ENCODE results near the gene IFNA14.
"Not testable (repeated sequence)": the region's sequence is repeated elsewhere in the genome, so short reads cannot be mapped to it uniquely, and the experiment has no call there.

Gene IFNA14

DNA sequence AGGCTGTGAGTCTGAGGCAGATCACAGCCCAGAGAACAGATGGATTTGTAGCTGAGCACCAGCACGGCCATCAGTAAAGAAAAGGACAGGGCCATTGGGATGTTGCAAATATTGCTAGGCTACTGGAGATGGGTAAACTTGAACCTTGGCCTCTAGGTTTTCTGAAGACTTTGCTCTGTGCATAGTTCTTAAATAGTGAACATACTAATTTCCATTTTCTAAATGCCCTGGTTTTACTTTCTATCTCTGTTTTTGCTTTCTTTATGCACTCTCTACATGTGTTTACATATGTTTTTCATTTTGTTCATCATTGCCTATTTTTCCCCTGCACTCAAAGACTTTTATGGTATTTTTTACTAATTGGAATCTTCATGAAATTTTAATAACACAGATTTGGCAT is 22.6 kb downstream of the IFNA14 start, which contains the start of gene IFNA16:
Gene IFNA16 (minus strand): TSS at position 101 of the 400 bp plus-strand sequence. CDS start 6 bp downstream, at position 95.
- not testable (repeated sequence) for DNase-seq

DNA sequence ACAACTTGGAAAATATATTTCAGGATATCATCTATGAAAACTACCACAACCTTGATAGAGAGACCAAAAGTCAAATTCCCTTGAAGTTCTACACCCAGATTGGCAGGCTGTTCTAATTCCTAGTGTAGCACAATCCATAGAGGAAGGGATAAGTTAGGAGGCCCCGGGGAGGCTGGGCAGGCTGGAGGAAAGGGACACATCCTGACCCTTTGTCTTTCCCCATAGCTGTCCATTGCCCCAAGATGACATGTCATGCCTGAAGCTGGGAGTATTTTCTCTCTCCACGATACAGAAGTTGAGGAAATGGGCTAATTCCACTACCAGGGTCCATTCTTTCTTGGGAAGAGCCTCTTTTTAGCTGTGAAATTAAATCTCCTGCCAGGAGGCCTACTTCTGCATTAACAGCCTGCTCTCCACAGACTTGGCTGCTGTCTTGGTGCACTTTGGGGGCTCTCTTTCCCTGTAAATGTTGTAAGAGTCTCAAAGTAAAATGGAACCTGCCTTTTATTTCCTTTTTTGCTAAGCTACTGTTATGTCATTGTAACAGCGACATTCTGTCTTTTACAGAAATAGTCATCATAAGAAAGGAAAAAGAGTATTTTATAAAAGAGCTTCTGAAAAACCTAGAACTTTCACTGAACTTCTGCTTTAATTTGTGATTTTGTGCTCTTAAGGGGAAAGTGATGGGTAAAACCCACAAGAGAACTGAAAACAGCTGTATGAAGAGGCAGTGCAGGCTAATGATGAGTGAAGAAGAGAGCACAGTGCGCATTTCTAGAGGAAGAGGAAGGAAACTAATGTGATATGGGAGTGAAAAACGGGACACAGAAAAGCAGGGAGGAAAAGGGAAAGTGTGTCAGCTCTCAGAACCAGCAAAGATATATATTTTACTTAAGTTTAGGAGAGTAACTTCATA is 26.1 kb downstream of the IFNA14 start:
- not testable (repeated sequence) for DNase-seq

DNA sequence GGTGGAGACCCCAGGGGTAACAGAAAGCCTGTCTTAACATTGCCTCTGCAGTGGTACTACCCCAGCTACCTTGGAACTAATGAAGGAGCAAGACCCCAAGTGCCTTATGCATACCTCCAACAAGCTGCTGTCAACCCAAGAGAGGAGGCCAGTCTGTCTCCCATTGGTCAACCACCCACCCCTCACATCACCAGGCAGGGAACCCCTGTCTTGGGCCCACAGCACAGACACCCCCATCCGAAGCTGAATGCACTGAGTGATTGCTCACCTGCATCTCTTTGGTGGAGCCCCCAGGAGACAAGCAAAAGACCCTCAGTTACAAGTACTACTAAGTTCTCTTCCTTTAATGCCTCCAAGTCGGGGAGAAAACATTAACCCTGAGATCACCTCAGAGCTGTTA is 27.6 kb downstream of the IFNA14 start:
- not testable (repeated sequence) for DNase-seq

DNA sequence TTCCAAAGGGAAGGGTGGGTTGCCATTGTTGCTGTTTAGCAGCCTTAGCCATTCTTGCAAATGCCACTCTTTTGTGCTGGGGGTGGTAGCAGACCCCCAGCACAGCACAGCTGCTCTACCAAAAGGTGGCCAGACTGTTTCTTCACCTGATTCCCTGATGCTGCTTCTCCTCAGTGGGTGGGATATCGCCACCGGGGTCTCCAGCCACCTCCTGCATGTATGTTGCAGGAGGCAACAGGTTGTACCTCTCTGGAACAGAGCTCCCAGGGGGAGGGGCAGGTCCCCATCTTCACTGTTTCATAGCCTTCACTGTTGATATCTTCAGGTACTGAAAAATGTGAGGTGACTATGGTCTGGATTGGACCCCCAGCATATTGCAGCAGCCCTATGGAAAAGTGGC is 29.0 kb downstream of the IFNA14 start:
- DNase-seq, result not testable (repeated sequence)

DNA sequence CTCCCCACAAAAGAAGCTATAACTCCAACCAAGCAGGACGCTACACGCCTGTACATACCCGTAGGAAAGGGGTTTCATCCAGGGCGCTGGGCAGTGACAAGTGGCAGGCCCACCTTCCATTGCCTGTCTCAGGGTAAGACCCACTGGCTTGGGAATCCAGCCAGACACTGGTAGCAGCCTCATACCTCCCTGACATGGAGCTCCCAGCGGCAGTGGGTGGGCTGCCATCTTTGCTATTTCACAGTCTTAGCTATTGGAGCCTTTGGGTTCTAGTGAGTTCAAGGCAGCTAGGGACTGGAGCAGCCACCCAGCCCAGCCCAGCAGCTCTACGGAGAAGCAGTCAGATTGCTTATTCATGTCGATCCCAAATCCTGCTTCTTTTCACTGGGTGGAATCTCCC is 29.5 kb downstream of the IFNA14 start:
- no peak for DNase-seq

DNA sequence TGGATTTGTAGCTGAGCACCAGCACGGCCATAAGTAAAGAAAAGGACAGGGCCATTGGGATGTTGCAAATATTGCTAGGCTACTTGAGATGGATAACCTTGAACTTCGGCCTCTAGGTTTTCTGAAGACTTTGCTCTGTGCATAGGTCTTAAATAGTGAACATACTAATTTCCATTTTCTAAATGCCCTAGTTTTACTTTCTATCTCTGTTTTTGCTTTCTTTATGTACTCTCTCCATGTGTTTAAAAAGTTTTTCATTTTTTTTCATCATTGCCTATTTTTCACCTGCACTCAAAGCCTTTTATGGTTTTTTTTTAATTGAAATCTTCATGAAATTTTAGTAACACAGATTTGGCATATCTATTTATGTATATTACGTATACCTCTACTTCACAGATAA is 32.8 kb downstream of the IFNA14 start, which contains the start of gene IFNA10:
Gene IFNA10 (minus strand): TSS at position 101 of the 400 bp plus-strand sequence. CDS start 46 bp downstream, at position 55.
- not testable (repeated sequence) for DNase-seq

DNA sequence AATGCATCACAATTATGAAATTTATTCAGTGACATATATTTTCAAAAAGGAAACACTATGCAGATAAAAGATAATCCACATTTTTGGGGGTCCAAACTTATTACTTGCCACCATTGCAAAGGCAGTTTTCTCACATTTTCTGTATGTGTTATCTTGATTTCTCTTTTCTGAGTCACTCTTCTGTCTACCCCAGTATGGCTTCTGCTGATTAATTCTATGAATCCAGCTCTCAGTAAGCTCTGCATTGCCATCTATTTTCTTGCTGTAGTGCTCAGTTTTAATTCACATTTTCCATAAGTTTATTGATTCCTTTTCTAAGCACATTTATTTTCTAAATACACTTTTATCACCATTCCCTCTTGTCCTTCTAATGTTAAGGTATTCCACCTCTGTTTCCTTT is 34.6 kb downstream of the IFNA14 start:
- DNase-seq, result no peak

DNA sequence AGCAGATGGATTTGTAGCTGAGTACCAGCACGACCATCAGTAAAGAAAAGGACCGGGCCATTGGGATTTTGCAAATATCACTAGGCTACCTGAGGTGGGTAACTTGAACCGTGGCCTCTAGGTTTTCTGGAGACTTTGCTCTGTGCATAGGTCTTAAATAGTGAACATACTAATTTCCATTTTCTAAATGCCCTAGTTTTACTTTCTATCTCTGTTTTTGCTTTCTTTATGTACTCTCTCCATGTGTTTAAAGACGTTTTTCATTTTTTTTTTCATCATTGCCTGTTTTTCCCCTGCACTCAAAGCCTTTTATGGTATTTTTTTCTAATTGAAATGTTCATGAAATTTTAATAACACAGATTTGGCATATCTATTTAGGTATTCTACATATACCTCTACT is 37.7 kb downstream of the IFNA14 start, which contains the start of gene IFNA7:
Gene IFNA7 (minus strand): TSS at position 101 of the 400 bp plus-strand sequence. CDS start 40 bp downstream, at position 61.
- not testable (repeated sequence) for DNase-seq

DNA sequence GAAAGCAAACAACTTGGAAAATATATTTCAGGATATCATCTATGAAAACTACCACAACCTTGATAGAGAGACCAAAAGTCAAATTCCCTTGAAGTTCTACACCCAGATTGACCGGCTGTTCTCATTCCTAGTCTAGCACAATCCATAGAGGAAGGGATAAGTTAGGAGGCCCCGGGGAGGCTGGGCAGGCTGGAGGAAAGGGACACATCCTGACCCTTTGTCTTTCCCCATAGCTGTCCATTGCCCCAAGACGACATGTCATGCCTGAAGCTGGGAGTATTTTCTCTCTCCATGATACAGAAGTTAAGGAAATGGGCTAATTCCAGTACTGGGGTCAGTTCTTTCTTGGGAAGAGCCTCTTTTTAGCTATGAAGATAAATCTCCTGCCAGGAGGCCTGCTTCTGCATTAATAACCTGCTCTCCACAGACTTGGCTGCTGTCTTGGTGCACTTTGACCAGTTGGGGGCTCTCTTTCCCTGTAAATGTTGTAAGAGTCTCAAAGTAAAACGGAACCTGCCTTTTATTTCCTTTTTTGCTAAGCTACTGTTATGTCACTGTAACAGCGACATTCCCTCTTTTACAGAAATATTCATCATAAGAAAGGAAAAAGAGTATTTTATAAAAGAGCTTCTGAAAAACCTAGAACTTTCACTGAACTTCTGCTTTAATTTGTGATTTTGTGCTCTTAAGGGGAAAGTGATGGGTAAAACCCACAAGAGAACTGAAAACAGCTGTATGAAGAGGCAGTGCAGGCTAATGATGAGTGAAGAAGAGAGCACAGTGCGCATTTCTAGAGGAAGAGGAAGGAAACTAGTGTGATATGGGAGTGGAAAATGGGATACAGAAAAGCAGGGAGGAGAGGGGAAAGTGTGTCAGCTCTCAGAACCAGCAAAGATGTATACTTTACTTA is 44.7 kb downstream of the IFNA14 start:
- DNase-seq, result peak in 8 of 56 donors; percentile 5 to 29 (median 10)
